Osteoblast (primary cell): Measurements from ENCODE around the gene CNST. TPM values are rescaled to one million over a fixed set of nuclear protein-coding genes. Genes with fewer than 3 reads are reported as not detected.

ENCODE experiments used
- DNase-seq: peaks from one replicate; pipeline ENCODE4 v3.0.0; 2011; ENCODE audit warnings: low spot score, mixed read lengths; ENCODE audit not compliant: insufficient read length; ENCODE audit errors: missing footprints
- H2AFZ ChIP-seq: 2 replicates; pipeline ENCODE4 v1.6.0; 2011; ENCODE audit warnings: mild to moderate bottlenecking, low read length
- H3K27ac ChIP-seq: 2 replicates; pipeline ENCODE4 v1.5.1; 2011; ENCODE audit warnings: mild to moderate bottlenecking, low read depth, low read length, moderate library complexity
- H3K27me3 ChIP-seq: 2 replicates; pipeline ENCODE4 v1.6.0; 2012; ENCODE audit warnings: mild to moderate bottlenecking, control low read depth, inconsistent platforms, low read length, moderate library complexity; ENCODE audit not compliant: insufficient read depth
- H3K36me3 ChIP-seq: 2 replicates; pipeline ENCODE4 v1.5.1; 2011; ENCODE audit warnings: mild to moderate bottlenecking, low read length, control low read depth, moderate library complexity; ENCODE audit not compliant: insufficient read depth
- H3K4me1 ChIP-seq: 2 replicates; pipeline ENCODE4 v1.5.1; 2011; ENCODE audit warnings: mild to moderate bottlenecking, low read length, control low read depth, moderate library complexity; ENCODE audit not compliant: insufficient read depth
- H3K4me2 ChIP-seq: 2 replicates; pipeline ENCODE4 v1.6.0; 2011; ENCODE audit warnings: mild to moderate bottlenecking, low read length; ENCODE audit not compliant: insufficient read depth
- H3K4me3 ChIP-seq: fragments of 200-600 bp; sonication (generic); 3 replicates; pipeline ENCODE4 v1.5.1; 2012; ENCODE audit warnings: mild to moderate bottlenecking, low read length, inconsistent platforms; ENCODE audit not compliant: insufficient read depth
- H3K79me2 ChIP-seq: 2 replicates; pipeline ENCODE4 v1.6.0; 2012; ENCODE audit warnings: mild to moderate bottlenecking, low read length, control low read depth, inconsistent platforms; ENCODE audit not compliant: insufficient read depth
- H3K9me3 ChIP-seq: 2 replicates; pipeline ENCODE4 v1.5.1; 2011; ENCODE audit warnings: low read depth, low read length, control low read depth
- H4K20me1 ChIP-seq: 2 replicates; pipeline ENCODE4 v1.6.0; 2012; ENCODE audit warnings: mild to moderate bottlenecking, low read length, control low read depth; ENCODE audit not compliant: insufficient read depth
- CTCF ChIP-seq: IDR thresholded peaks from 2 replicates; pipeline ENCODE4 v1.5.1; 2011; ENCODE audit warnings: mild to moderate bottlenecking, low read depth, low read length, moderate library complexity; ENCODE audit errors: extremely low read depth
- total RNA-seq: library from RNA; depleted of rRNA; stranded (reverse); fragments of >200 nt; gene quantifications from 2 replicates; pipeline ENCODE4 v1.2.3, GENCODE V29; 2012

The CNST gene
- 21.2 and 25.7 TPM in 2 replicates for total RNA-seq

GRCh38 chr1:246566128-246566812 lies at the start of gene CNST, which contains the start of gene TFB2M:
TSS of gene CNST (plus strand) at chr1:246566456. CDS start at chr1:246591563, 25,107 bp downstream.
TSS of gene TFB2M (minus strand) at chr1:246566261. CDS start at chr1:246566138, 123 bp downstream.
- peak; percentile 95 for DNase-seq
- TF ChIP-seq CTCF: no peak

DNA sequence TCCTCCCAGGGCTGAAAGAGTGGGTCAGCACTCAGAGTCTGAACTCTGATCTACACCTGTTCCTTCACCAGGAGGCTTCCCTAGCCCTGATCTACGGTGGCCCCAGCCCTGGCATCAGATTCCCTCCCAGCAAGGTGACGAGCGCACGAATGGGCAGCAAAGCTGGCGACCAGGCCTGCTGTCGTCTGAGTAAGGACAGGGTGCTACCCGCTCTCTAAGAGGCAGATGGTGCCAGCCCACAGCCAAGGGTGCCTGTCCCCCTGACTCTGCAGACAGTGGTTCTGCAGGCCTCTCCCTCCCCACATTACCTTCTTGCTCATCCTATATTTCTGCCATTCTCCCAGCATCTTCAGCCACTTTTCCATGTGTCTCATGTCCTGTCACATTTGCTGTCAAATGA lies 48.9 kb upstream of the CNST start:
- H3K27me3 ChIP-seq: no peaks in the 10 kb centered on the region
- no peaks in the 10 kb centered on the region for H3K4me1 ChIP-seq
- no peak overlapping the region for H3K27ac ChIP-seq
- no peak overlapping the region for H3K4me2 ChIP-seq
- H3K4me3 ChIP-seq: no peak overlapping the region
- H3K79me2 ChIP-seq: no peaks in the 10 kb centered on the region
- TF ChIP-seq CTCF: no peak
- no peak for DNase-seq
- no peaks in the 10 kb centered on the region for H3K36me3 ChIP-seq
- H2AFZ ChIP-seq: no peak overlapping the region
- H4K20me1 ChIP-seq: no peaks in the 10 kb centered on the region
- H3K9me3 ChIP-seq: peaks cover 9% of the 10 kb centered on the region

More at GRCh38 chr1:246566128-246566812, at the start of gene CNST, which contains the start of gene TFB2M:
- Histone ChIP-seq H3K27ac (peak within 1 kb of the TSS; percentile 95), H2AFZ (peak within 1 kb of the TSS; percentile 92), H3K27me3 (no peaks in the 10 kb centered on the region), H3K9me3 (no peaks in the 10 kb centered on the region), H3K36me3 (peaks cover 3% of the 10 kb centered on the region), H3K4me2 (peak within 1 kb of the TSS; percentile 89), H3K79me2 (peaks cover 77% of the 10 kb centered on the region), H4K20me1 (no peaks in the 10 kb centered on the region), H3K4me1 (peaks cover 32% of the 10 kb centered on the region), H3K4me3 (peak within 1 kb of the TSS; percentile 96)

- H3K4me1 ChIP-seq: no peaks in the 10 kb centered on the region
- DNase-seq: no peak
- no peak overlapping the region for H3K27ac ChIP-seq
- H3K4me2 ChIP-seq: no peak overlapping the region
- no peaks in the 10 kb centered on the region for H4K20me1 ChIP-seq
- H3K79me2 ChIP-seq: no peaks in the 10 kb centered on the region
- H3K9me3 ChIP-seq: peaks cover 9% of the 10 kb centered on the region
- no peaks in the 10 kb centered on the region for H3K36me3 ChIP-seq
- H3K27me3 ChIP-seq: no peaks in the 10 kb centered on the region
- no peak overlapping the region for H3K4me3 ChIP-seq
- no peak overlapping the region for H2AFZ ChIP-seq
- TF ChIP-seq CTCF: no peak
These were observed 47.6 kb upstream of the CNST start for GRCh38 chr1:246518456-246519205.

- TF ChIP-seq CTCF: no peak
- no peaks in the 10 kb centered on the region for H3K4me1 ChIP-seq
- no peak overlapping the region for H2AFZ ChIP-seq
- no peak overlapping the region for H3K27ac ChIP-seq
- DNase-seq: no peak
- no peaks in the 10 kb centered on the region for H3K27me3 ChIP-seq
- H3K4me2 ChIP-seq: no peak overlapping the region
- H3K79me2 ChIP-seq: no peaks in the 10 kb centered on the region
- H3K9me3 ChIP-seq: peaks cover 9% of the 10 kb centered on the region
- no peaks in the 10 kb centered on the region for H4K20me1 ChIP-seq
- H3K4me3 ChIP-seq: no peak overlapping the region
- H3K36me3 ChIP-seq: no peaks in the 10 kb centered on the region
These were observed 46.7 kb upstream of the CNST start for GRCh38 chr1:246519514-246519913.
